Transverse colon (tissue), 4 donors: ENCODE measurements around the gene GMPPB. TPM values are rescaled to one million over a fixed set of nuclear protein-coding genes. Genes with fewer than 3 reads are reported as not detected.
A peak's percentile ranks its signal among the peaks of the same experiment; 100 is the strongest.

Source experiments
- DNase-seq: peaks from one replicate; pipeline ENCODE4 v3.0.0-alpha.2; 2019
- H3K27ac ChIP-seq, 4 donors: fragments of 200-600 bp; sonication (generic); 2 replicates each; pipeline ENCODE4 v1.5.1; 2016 to 2018; ENCODE audit warnings: inconsistent platforms in 4 of 4
- H3K27me3 ChIP-seq: fragments of 200-600 bp; sonication (generic); 2 replicates; pipeline ENCODE4 v1.5.1; 2017; ENCODE audit warnings: inconsistent platforms
- H3K36me3 ChIP-seq, 4 donors: fragments of 200-600 bp; sonication (generic); 2 replicates each; pipeline ENCODE4 v1.5.1; 2017 to 2019; ENCODE audit warnings: inconsistent platforms in 4 of 4
- H3K4me1 ChIP-seq, 4 donors: fragments of 200-600 bp; sonication (generic); 2 replicates each; pipeline ENCODE4 v1.5.1; 2017 to 2020; ENCODE audit warnings: inconsistent platforms in 4 of 4
- H3K4me3 ChIP-seq, 4 donors: fragments of 200-600 bp; sonication (generic); 1 replicate in 1 of 4; 2 replicates in 3 of 4; pipeline versions ENCODE4 v1.5.1 to v1.6.1; 2017 to 2019; ENCODE audit warnings: inconsistent platforms in 4 of 4
- H3K9me3 ChIP-seq, 2 donors: fragments of 200-600 bp; sonication (generic); 2 replicates each; pipeline ENCODE4 v1.5.1; 2017 to 2019; ENCODE audit warnings: inconsistent platforms in 2 of 2
- EP300 ChIP-seq: sonication (generic); formaldehyde crosslinking; IDR thresholded peaks from one replicate; pipeline ENCODE4 v1.6.1; 2017; ENCODE audit warnings: antibody characterized with exemption, low read depth
- POLR2A ChIP-seq: fragments of 450-650 bp; IDR thresholded peaks from one replicate; pipeline ENCODE4 v1.6.1; 2016; ENCODE audit warnings: antibody characterized with exemption, mild to moderate bottlenecking, moderate library complexity
- POLR2AphosphoS5 ChIP-seq, 3 donors: sonication (generic); formaldehyde crosslinking; IDR thresholded peaks; one replicate each; pipeline ENCODE4 v1.6.1; 2016; ENCODE audit warnings: antibody characterized with exemption in 3 of 3
- whole genome bisulfite sequencing, 2 donors: methylation state at CpG; one replicate each; pipeline ENCODE4 v1.1.5; 2018; ENCODE audit warnings: low coverage in 1 of 2; 5-methylcytosine and 5-hydroxymethylcytosine counted together
- in situ Hi-C, 4 donors: fragments of 200-750 bp; cut with MboI; loops; one replicate each; pipeline versions ENCODE4 v1.15.0 to v1.15.1; 2017; ENCODE audit warnings: low sequenced_read_pairs in 3 of 4, low pct_ligation_motif_present in 1 of 4, low pct_unique_long_range_greater_than_20kb in 1 of 4
- intact Hi-C: fragments of 100-400 bp; cut with DNase I; formaldehyde crosslinking; loops from one replicate; pipeline ENCODE4 v1.15.1; 2023; ENCODE audit warnings: low total_unique reads
- total RNA-seq, 4 donors: library from RNA; depleted of rRNA; stranded (reverse); fragments of >200 nt; gene quantifications; one replicate each; pipeline ENCODE4 v1.1.0, GENCODE V29; 2016
- TF ChIP-seq, protein P1 (sequence below), 5 experiments: fragments of 200-600 bp in 3 of 5; fragments of 450-650 bp in 2 of 5; sonication (generic) in 3 of 5; IDR thresholded peaks; 1 replicate in 2 of 5; 2 replicates in 3 of 5; pipeline ENCODE4 v1.5.1; 2016 to 2017; ENCODE audit warnings: antibody characterized with exemption in 5 of 5, inconsistent platforms in 3 of 5, mild to moderate bottlenecking in 2 of 5, moderate library complexity in 1 of 5

GMPPB gene
- total RNA-seq, 4 donors from 2014 or later = 37.2 to 53.9 (median 44.2) TPM

DNA sequence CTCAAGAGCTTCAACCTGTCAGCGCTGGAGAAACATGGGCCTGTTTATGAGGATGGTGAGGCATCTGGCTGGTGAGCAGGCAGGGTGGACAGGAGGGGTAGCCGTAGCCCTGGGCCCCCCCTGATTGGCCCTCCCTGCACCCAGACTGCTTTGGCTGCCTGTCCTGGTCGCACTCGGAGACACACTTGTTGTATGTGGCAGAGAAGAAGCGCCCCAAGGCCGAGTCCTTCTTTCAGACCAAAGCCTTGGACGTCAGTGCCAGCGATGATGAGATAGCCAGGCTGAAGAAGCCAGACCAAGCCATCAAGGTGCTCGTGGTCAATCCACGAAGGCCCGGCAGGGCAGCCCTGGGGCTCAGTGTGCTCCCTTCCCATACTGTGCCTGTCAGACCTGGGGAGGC, 47.8 kb downstream of the GMPPB start:
- in situ Hi-C loops (loop anchor here in 2 of 4 donors (10.0 kb wide), 2 partner anchors 131 to 141 kb away; no protein-coding TSS in a partner anchor), intact Hi-C loops (no loop called here)
- Histone ChIP-seq H3K27ac (no peak overlapping the region), H3K36me3 (peaks cover 0 to 40% (median 4%) of the 10 kb centered on the region in 4 donors), H3K4me3 (no peak overlapping the region), H3K4me1 (peaks cover 9 to 16% (median 12%) of the 10 kb centered on the region in 4 donors), H3K9me3 (no peaks in the 10 kb centered on the region), H3K27me3 (no peaks in the 10 kb centered on the region)
- no peak for TF ChIP-seq POLR2AphosphoS5 (IDR thresholded peaks at IDR 0.05)
- TF ChIP-seq EP300 = no peak
- TF ChIP-seq, protein P1, sequence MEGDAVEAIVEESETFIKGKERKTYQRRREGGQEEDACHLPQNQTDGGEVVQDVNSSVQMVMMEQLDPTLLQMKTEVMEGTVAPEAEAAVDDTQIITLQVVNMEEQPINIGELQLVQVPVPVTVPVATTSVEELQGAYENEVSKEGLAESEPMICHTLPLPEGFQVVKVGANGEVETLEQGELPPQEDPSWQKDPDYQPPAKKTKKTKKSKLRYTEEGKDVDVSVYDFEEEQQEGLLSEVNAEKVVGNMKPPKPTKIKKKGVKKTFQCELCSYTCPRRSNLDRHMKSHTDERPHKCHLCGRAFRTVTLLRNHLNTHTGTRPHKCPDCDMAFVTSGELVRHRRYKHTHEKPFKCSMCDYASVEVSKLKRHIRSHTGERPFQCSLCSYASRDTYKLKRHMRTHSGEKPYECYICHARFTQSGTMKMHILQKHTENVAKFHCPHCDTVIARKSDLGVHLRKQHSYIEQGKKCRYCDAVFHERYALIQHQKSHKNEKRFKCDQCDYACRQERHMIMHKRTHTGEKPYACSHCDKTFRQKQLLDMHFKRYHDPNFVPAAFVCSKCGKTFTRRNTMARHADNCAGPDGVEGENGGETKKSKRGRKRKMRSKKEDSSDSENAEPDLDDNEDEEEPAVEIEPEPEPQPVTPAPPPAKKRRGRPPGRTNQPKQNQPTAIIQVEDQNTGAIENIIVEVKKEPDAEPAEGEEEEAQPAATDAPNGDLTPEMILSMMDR (IDR thresholded peaks at IDR 0.05) = no peak
- no peak for TF ChIP-seq POLR2A
- WGBS, 2 donors = 91% methylated on average over 10 of the region's 11 CpGs; no CpG with 5 or more reads in 1 of the 2 donors
- DNase-seq = no peak

- peaks cover 0 to 26% (median 3%) of the 10 kb centered on the region in 4 donors for H3K36me3 ChIP-seq
- WGBS, 2 donors = 3% methylated on average over 32 of the region's 34 CpGs; no CpG with 5 or more reads in 1 of the 2 donors
- H3K9me3 ChIP-seq = no peaks in the 10 kb centered on the region
- no peaks in the 10 kb centered on the region for H3K27me3 ChIP-seq
- intact Hi-C loops (loop anchor here (5.0 kb wide), 1 partner anchor 132 kb away; no protein-coding TSS in a partner anchor), in situ Hi-C loops (loop anchor here in 3 of 4 donors (5.0 to 10.0 kb wide), 3 partner anchors 130 to 140 kb away; no protein-coding TSS in a partner anchor)
- H3K4me3 ChIP-seq = peak overlapping the region; percentile 60 to 90 (median 88)
- peak overlapping the region; percentile 91 to 96 (median 92) for H3K27ac ChIP-seq
- TF ChIP-seq EP300 (no peak), POLR2A (no peak), POLR2AphosphoS5 (IDR thresholded peaks at IDR 0.05) (no peak)
- TF ChIP-seq, protein P1 (IDR thresholded peaks at IDR 0.05) = no peak
- DNase-seq = peak; percentile 38
- H3K4me1 ChIP-seq = peaks cover 9 to 16% (median 12%) of the 10 kb centered on the region in 4 donors
These were observed 49.2 kb downstream of the GMPPB start for GRCh38 chr3:49674497-49674983.

GRCh38 chr3:49673715-49674496, 49.8 kb downstream of the GMPPB start, which contains the start of gene APEH:
Gene APEH, plus strand, starts transcription at chr3:49674351. Its CDS starts 51 bp downstream, at chr3:49674402.
- H3K27me3 ChIP-seq = no peaks in the 10 kb centered on the region
- H3K4me3 ChIP-seq = peak within 1 kb of the TSS; percentile 60 to 90 (median 88)
- WGBS, 2 donors = 0% methylated on average over 34 of the region's 71 CpGs; no CpG with 5 or more reads in 1 of the 2 donors
- no peaks in the 10 kb centered on the region for H3K9me3 ChIP-seq
- TF ChIP-seq, protein P1 (IDR thresholded peaks at IDR 0.05) = peak in 1 of 5 experiments; percentile 23
- peak; percentile 93 for TF ChIP-seq POLR2A
- TF ChIP-seq EP300 = no peak
- peak; percentile 74 to 96 (median 91) for TF ChIP-seq POLR2AphosphoS5 (IDR thresholded peaks at IDR 0.05)
- intact Hi-C loops = loop anchor here (5.0 kb wide), 1 partner anchor 132 kb away; no protein-coding TSS in a partner anchor
- peak within 1 kb of the TSS; percentile 91 to 96 (median 92) for H3K27ac ChIP-seq
- peaks cover 0 to 21% (median 2%) of the 10 kb centered on the region in 4 donors for H3K36me3 ChIP-seq
- in situ Hi-C loops = loop anchor here in 3 of 4 donors (5.0 to 10.0 kb wide), 3 partner anchors 129 to 139 kb away; no protein-coding TSS in a partner anchor
- H3K4me1 ChIP-seq = peaks cover 9 to 16% (median 12%) of the 10 kb centered on the region in 4 donors
- DNase-seq = peak; percentile 98
